ENCODE data around the gene TET1. TPM values are rescaled to one million over a fixed set of nuclear protein-coding genes. Genes with fewer than 3 reads are reported as not detected.
"Not testable (repeated sequence)": the region's sequence is repeated elsewhere in the genome, so short reads cannot be mapped to it uniquely, and the experiment has no call there.

Gene TET1
- under 1 TPM; 0.72 to 0.82 TPM for total RNA-seq

DNA sequence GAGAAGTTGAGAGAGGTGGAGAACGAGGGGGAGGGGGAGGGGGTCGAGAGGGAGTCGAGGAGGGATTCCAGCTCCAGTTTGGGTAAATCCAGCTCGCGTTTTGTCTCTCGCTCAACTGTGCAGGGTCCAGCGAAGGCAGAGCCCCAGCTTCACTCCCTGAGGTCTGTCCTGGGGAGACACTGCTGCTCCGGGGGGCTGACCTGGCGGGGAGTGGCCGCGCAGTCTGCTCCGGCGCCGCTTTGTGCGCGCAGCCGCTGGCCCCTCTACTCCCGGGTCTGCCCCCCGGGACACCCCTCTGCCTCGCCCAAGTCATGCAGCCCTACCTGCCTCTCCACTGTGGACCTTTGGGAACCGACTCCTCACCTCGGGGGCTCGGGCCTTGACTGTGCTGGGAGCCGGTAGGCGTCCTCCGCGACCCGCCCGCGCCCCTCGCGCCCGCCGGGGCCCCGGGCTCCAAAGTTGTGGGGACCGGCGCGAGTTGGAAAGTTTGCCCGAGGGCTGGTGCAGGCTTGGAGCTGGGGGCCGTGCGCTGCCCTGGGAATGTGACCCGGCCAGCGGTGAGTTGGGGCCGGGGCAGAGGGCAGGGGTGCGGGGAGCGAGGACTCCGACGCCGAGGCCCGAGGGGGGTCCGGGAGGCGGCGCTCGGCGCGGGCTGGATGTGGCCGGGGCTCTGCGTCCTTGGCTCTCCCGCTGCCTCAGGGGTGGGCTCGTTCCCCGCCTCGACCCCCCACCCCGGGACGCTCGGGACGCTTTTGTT lies at the start of gene TET1:
Gene TET1, plus strand, starts transcription at position 152 of the 757 bp plus-strand sequence. CDS start 12,002 bp downstream, outside the sequence.
- no peaks in the 10 kb centered on the region for H3K9me3 Mint-ChIP-seq
- peaks cover 17% of the 10 kb centered on the region for H3K4me1 Mint-ChIP-seq
- DNase-seq = peak; percentile 18
- H3K36me3 Mint-ChIP-seq = peaks cover 2% of the 10 kb centered on the region
- H3K27ac Mint-ChIP-seq = no peak within 1 kb of the TSS
- peaks cover 69% of the 10 kb centered on the region for H3K27me3 Mint-ChIP-seq
- peak within 1 kb of the TSS; percentile 74 for H3K4me3 Mint-ChIP-seq

DNA sequence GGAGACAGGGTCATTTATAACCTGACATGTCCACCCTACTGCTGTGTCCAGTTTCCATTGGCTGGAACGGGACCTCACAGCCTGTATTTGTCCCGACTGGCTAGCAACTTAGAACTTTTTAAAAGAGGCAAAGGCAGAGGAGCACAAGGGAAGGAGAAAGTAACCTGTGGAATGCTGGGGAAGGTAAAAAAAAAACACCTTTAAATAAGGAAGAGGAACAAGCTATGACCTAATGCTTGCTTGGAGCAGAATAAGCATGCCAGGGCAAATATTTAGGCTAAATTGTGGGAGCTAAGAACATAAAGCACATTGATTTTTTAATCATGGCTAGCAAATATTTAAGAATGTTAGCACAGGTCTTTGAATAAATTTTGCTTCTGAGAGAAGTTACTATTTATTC lies 43.9 kb upstream of the TET1 start:
- H3K4me3 Mint-ChIP-seq, H3K36me3 Mint-ChIP-seq, DNase-seq, H3K4me1 Mint-ChIP-seq, H3K27ac Mint-ChIP-seq, H3K27me3 Mint-ChIP-seq, H3K9me3 Mint-ChIP-seq: not testable (repeated sequence)

DNA sequence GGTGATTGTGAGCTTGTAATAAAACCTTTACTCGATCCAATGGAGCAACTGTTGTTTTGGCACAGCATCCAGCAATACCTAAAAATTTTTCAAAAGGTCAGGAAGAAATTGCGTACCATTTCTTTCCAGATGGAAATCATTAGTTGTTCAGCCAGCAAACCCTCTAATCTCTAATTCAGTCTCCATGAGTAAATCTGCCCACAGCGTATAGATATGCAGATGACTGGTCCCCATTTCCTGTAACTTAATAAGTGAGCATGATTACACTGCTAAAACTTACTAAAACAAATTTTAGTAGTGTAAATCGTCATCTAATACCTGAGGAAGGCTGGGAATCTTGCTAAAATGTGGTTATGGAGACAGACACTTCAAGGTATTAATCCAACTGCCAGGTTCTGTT lies 43.4 kb upstream of the TET1 start:
- H3K9me3 Mint-ChIP-seq = no peaks in the 10 kb centered on the region
- no peak overlapping the region for H3K4me3 Mint-ChIP-seq
- H3K4me1 Mint-ChIP-seq = peaks cover 2% of the 10 kb centered on the region
- no peak overlapping the region for H3K27ac Mint-ChIP-seq
- no peaks in the 10 kb centered on the region for H3K27me3 Mint-ChIP-seq
- DNase-seq = no peak
- H3K36me3 Mint-ChIP-seq = peaks cover 4% of the 10 kb centered on the region

DNA sequence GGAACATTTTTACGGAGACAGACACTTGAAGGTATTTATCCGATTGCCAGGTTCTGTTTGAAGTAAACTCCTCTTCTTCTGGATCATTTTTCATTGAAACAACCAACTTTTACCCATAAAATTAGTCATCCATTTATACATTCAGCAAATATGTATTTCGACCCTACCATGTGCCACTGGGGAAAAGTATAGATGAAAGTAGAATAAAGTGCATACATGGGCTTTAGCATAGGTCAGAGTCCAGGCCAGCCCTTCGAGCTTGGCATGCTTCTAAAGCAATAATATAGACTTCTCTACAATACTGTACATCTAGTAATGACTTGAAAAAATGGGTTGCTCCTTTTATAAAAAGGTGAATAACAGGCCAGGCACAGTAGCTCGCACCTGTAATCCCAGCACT lies 42.9 kb upstream of the TET1 start:
- DNase-seq = no peak
- Mint-ChIP-seq H3K27ac (peak overlapping the region; percentile 30), H3K4me1 (peaks cover 2% of the 10 kb centered on the region), H3K9me3 (no peaks in the 10 kb centered on the region), H3K27me3 (no peaks in the 10 kb centered on the region), H3K36me3 (peaks cover 4% of the 10 kb centered on the region), H3K4me3 (no peak overlapping the region)

DNA sequence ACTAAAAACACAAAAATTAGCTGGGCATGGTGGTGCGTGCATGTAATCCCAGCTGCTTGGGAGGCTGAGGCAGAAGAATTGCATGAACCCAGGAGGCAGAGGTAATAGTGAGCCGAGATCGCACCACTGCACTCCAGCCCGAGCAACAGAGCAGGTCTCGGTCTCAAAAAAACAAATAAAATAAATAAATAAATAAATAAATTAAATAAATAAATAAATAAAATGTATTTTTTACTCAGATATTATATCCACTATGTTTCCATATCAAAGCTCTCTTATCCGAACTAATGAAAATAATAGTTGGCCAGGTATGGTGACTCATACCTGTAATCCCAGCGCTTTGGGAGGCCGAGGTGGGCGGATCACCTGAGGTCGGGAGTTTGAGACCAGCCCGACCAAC lies 41.5 kb upstream of the TET1 start:
- H3K4me3 Mint-ChIP-seq, H3K27ac Mint-ChIP-seq, H3K27me3 Mint-ChIP-seq, H3K4me1 Mint-ChIP-seq, H3K36me3 Mint-ChIP-seq, DNase-seq, H3K9me3 Mint-ChIP-seq: not testable (repeated sequence)

DNA sequence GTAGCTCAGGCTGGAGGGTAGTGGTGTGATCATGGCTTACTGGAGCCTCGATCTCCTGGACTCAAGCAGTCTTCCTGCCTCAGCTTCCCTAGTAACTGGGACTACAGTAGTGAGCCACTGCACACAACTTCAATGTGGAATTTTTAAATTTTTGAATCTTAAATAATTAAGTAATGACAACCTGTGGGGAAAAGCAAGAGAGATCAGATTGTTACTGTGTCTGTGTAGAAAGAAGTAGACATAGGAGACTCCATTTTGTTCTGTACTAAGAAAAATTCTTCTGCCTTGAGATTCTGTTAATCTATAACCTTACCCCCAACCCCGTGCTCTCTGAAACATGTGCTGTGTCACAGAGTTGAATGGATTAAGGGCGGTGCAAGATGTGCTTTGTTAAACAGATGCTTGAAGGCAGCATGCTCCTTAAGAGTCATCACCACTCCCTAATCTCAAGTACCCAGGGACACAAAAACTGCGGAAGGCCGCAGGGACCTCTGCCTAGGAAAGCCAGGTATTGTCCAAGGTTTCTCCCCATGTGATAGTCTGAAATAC lies 34.6 kb upstream of the TET1 start:
- H3K4me3 Mint-ChIP-seq, H3K9me3 Mint-ChIP-seq, H3K36me3 Mint-ChIP-seq, DNase-seq, H3K4me1 Mint-ChIP-seq, H3K27me3 Mint-ChIP-seq, H3K27ac Mint-ChIP-seq: not testable (repeated sequence)

DNA sequence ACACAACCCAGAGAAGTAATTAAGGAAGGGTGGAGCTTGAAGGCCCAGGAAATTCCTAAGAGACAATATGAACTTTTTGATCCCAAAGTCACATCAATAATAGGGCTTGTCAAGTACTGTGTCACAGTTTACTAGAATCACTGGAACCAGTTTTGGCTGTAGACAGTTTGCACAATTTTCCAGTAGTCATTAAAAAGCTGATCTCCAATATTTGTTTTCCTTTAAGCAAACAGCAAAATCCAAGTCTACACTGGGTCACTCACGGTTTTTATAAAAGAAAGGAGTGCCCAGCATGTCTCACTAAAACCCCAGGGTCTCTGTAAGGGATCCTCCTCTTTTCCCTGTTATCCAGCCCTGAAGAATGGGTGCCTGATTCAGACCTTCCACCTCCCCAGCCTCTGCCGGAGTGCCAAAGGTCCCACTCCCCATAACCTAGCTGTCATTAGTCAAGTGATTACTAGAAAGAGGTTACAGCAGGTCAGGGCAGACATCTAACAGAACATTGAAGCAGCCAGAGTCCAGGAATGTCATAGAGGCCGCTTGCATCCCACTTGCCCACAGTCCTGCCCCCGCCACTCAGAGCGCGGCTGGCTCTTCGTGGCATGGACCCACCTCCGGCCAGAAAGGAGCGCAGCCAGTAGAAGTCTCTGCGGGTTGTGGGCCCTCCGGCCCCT lies 33.4 kb upstream of the TET1 start:
- DNase-seq = peak; percentile 4
- Mint-ChIP-seq H3K4me3 (peak overlapping the region; percentile 92), H3K4me1 (peaks cover 7% of the 10 kb centered on the region), H3K27me3 (no peaks in the 10 kb centered on the region), H3K27ac (peak overlapping the region; percentile 90), H3K9me3 (no peaks in the 10 kb centered on the region), H3K36me3 (no peaks in the 10 kb centered on the region)

DNA sequence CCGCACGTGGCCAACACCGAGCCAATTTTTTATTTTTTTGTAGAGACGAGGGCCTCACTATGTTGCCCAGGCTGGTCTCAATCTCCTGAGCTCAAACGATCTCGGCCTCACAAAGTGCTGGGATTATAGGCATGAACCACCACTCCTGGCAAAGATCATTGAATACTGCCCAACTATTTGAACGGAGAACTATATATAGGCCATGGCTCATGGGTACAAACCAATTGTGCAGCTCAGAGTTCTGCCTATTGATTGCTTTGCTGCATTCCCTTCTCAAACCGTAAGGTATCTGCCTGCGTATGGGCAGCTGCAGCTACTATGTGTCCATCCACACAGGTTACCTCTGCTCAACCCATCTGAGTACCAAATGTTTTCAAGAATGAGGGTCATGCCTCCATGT lies 23.2 kb upstream of the TET1 start:
- no peak overlapping the region for H3K4me3 Mint-ChIP-seq
- no peak for DNase-seq
- no peak overlapping the region for H3K27ac Mint-ChIP-seq
- H3K9me3 Mint-ChIP-seq = no peaks in the 10 kb centered on the region
- no peaks in the 10 kb centered on the region for H3K4me1 Mint-ChIP-seq
- no peaks in the 10 kb centered on the region for H3K27me3 Mint-ChIP-seq
- no peaks in the 10 kb centered on the region for H3K36me3 Mint-ChIP-seq

DNA sequence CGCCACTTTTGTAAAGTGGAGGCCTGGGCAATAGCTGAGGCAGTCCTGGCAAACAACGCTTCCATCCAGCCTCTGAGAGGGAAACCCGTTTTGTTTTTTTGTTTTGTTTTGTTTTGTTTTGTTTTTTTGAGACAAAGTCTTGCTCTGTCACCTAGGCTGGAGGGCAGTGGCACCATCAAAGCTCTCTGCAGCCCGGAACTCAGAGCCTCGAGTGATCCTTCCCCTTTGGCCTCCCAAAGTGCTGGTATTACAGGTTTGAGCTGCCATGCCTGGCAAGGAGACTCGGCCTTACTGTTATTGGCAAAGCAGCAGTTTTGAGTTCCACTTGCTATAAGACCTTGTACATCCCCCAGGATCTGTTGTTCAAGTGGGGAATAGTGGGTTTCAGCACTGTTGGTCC lies 22.3 kb upstream of the TET1 start:
- H3K27me3 Mint-ChIP-seq = no peaks in the 10 kb centered on the region
- no peaks in the 10 kb centered on the region for H3K9me3 Mint-ChIP-seq
- H3K4me1 Mint-ChIP-seq = no peaks in the 10 kb centered on the region
- H3K27ac Mint-ChIP-seq = no peak overlapping the region
- no peaks in the 10 kb centered on the region for H3K36me3 Mint-ChIP-seq
- H3K4me3 Mint-ChIP-seq = no peak overlapping the region
- no peak for DNase-seq

DNA sequence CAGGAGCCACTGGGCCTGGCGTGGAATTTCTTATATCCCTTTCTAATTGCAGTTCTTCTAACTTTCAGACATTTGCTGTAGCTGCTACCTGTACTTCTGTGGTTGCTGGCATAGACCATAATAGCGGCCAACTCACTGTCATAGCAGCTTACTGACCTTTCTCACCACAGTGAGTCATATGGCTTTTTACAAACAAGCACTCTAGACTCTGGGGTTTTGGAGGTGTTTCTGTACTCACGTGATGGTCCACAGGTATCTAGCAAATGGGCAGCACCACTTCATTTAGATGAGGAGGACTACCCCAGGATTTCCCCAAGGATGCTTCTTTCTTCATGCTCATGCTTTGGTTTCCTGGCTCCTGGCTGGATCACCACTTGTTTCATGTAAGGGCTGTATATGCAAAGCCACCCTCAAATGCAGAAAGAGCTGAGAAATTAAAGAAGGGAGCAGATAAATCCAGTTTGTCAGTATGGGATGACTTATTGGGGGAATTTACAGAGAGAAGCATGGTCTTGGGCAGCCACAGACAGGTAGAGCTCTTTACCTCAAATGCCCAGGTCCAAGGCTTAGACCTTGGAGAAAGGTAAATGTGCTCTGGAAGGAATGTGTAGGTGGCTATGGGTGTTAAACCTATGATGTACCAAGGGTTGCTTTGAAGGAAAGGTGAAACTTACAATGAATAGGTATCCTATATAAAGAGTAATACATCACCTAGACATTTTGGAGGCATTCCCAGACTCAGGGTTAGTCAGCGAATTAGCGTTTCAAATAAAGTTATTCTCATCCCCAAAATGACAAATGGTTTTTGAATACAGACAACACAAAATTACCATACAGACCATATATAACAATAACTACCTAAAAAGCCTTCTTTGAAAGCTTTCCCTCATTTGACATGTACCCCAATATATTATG lies 16.9 kb upstream of the TET1 start:
- Mint-ChIP-seq H3K36me3 (no peaks in the 10 kb centered on the region), H3K9me3 (no peaks in the 10 kb centered on the region), H3K27me3 (no peaks in the 10 kb centered on the region), H3K4me3 (no peak overlapping the region), H3K4me1 (peaks cover 3% of the 10 kb centered on the region), H3K27ac (no peak overlapping the region)
- no peak for DNase-seq

DNA sequence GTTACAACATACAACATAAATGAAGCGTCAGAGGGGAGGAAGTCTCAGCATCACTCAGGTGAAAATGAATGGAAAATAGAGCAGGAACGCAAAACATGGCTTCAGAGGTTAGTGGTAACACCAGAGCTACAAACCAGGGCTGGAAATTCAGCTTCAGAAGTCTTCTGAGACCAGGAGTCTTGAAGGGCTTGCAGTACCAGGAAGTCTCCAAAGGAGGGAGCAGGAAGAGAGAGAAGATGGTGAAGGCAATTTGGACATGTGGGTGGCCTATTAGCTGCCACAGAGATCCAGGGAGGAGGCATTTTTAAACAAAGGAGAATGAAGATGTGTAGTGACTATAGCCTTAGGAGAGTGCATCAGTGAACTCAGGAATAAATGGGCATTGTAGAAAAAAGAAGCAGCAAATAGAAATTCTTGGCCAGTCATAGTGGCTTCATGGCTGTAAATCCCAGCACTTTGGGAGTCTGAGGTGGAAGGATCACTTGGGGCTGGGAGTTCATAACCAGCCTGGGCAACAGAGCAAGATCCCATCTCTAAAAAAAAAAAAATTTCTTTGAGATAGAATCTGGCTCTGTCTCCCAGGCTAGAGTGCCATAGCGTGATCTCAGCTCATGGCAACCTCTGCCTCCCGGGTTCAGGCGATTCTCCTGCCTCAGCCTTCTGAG lies 9.3 kb upstream of the TET1 start:
- Mint-ChIP-seq H3K36me3 (no peaks in the 10 kb centered on the region), H3K4me3 (no peak overlapping the region), H3K9me3 (no peaks in the 10 kb centered on the region), H3K4me1 (peaks cover 3% of the 10 kb centered on the region), H3K27ac (no peak overlapping the region), H3K27me3 (no peaks in the 10 kb centered on the region)
- DNase-seq = peak; percentile 38

DNA sequence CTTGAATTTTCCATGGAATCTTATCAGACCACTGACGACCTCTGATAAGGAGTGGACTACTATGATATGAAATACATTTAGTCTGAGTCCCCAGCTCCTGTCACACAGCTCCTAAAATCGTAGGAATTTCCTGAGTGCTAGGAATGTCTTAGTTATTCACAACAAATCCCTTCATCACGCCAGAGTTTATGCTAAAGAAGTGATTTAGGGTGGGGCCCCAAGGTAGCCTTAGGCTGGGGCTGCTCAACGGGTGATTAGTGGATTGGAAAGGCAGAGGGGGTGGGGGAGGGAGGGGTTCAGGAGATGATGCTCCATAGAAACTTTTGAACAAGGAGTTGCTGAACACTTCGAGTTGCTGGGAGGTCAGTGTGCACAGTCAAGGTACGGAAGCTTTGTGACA lies 7.0 kb upstream of the TET1 start:
- Mint-ChIP-seq H3K27me3 (peaks cover 8% of the 10 kb centered on the region), H3K27ac (no peak overlapping the region), H3K36me3 (no peaks in the 10 kb centered on the region), H3K9me3 (no peaks in the 10 kb centered on the region), H3K4me1 (peaks cover 3% of the 10 kb centered on the region), H3K4me3 (no peak overlapping the region)
- DNase-seq = no peak

DNA sequence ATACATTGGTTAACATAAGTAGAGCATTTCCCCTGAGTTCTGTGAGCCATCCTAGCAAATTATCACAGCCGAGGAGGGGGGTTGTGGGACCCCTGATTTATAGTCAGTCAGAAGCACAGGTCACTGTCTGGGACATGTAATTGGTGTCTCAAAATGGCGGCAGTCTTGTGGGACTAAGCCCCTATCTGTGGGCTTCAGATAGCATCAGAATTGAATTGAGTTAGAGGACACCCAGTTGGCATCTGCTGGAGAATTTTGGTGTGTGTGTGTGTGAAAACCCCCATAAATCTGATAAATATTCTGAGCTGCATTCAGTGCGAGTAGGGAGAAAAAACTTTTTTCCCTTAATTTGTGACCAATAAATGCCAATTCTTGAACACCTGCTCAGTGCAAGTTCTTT lies 6.5 kb upstream of the TET1 start:
- Mint-ChIP-seq H3K36me3 (no peaks in the 10 kb centered on the region), H3K4me1 (peaks cover 3% of the 10 kb centered on the region), H3K27ac (no peak overlapping the region), H3K9me3 (no peaks in the 10 kb centered on the region), H3K27me3 (peaks cover 12% of the 10 kb centered on the region), H3K4me3 (no peak overlapping the region)
- DNase-seq = no peak

DNA sequence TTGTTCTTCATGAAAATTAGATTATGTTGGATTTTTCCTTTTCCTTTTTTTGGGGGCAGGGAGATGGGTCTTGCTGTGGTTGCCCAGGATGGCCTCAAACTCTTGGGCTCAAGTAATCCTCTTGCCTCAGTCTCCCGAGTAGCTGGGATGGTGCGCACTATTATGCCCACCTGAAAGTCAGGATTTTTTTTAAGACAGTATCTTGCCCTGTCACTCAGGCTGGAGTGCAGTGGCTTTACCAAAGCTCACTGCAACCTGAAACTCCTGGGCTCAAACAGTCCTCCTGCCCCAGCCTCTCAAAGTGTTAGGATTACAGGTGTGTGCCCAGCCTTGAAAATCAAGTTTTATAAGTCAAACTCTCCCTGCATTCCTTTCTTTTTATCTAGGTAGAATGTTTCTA lies 1.7 kb upstream of the TET1 start:
- DNase-seq = no peak
- Mint-ChIP-seq H3K4me1 (peaks cover 17% of the 10 kb centered on the region), H3K27me3 (peaks cover 52% of the 10 kb centered on the region), H3K36me3 (peaks cover 2% of the 10 kb centered on the region), H3K9me3 (no peaks in the 10 kb centered on the region), H3K27ac (no peak overlapping the region), H3K4me3 (no peak overlapping the region)

All from activated naive CD8-positive, alpha-beta T cell treated with anti-CD3 and anti-CD28 coated beads for 36 hours (primary cell).